Naive B cell (primary cell): ENCODE measurements around the gene VPS16. TPM values are rescaled to one million over a fixed set of nuclear protein-coding genes. Genes with fewer than 3 reads are reported as not detected.
"Not testable (repeated sequence)": the region's sequence is repeated elsewhere in the genome, so short reads cannot be mapped to it uniquely, and the experiment has no call there.

Experiments
- ATAC-seq, 2 donors: fragments of 150-1000 bp; cut with Tn5 transposase; 2 replicates each; pipeline ENCODE4 v1.10.0; 2021; ENCODE audit warnings: low read depth in 2 of 2, mild to moderate bottlenecking in 2 of 2, moderate library complexity in 2 of 2
- DNase-seq: peaks from one replicate; pipeline ENCODE4 v3.0.0; 2022
- H3K27ac Mint-ChIP-seq, 6 donors: one replicate each; pipeline ENCODE4 v1.8.0; 2020 to 2022; ENCODE audit warnings: mild to moderate bottlenecking in 6 of 6, mixed read lengths in 6 of 6, moderate library complexity in 5 of 6, inconsistent platforms in 2 of 6
- H3K27me3 Mint-ChIP-seq, 3 donors: one replicate each; pipeline ENCODE4 v1.8.0; 2021 to 2022; ENCODE audit warnings: mixed read lengths in 3 of 3, mild to moderate bottlenecking in 1 of 3
- H3K36me3 Mint-ChIP-seq, 2 donors: one replicate each; pipeline ENCODE4 v1.8.0; 2020 to 2022; ENCODE audit warnings: mixed read lengths in 2 of 2, inconsistent platforms in 1 of 2, mild to moderate bottlenecking in 1 of 2
- H3K4me1 Mint-ChIP-seq, 3 donors: one replicate each; pipeline ENCODE4 v1.8.0; 2020 to 2022; ENCODE audit warnings: mixed read lengths in 3 of 3, inconsistent platforms in 1 of 3, mild to moderate bottlenecking in 1 of 3, moderate library complexity in 1 of 3
- H3K4me3 Mint-ChIP-seq, 8 donors: one replicate each; pipeline ENCODE4 v1.8.0; 2020 to 2022; ENCODE audit warnings: mild to moderate bottlenecking in 8 of 8, mixed read lengths in 8 of 8, moderate library complexity in 8 of 8, inconsistent platforms in 2 of 8
- H3K9me3 Mint-ChIP-seq, 7 donors: one replicate each; pipeline ENCODE4 v1.8.0; 2020 to 2022; ENCODE audit warnings: mixed read lengths in 7 of 7, mild to moderate bottlenecking in 5 of 7, inconsistent platforms in 2 of 7, moderate library complexity in 1 of 7
- polyA plus RNA-seq, 6 donors: library from polyadenylated mRNA; unstranded; fragments of 300-500 nt; fragmentation: Illumina TruSeq; gene quantifications; one replicate each; pipeline ENCODE4 v1.2.3, GENCODE V29; 2021; ENCODE audit warnings: low read depth in 6 of 6

Gene VPS16
- polyA plus RNA-seq, 6 donors from 2014 or later, result 23.2 to 36.6 (median 29.1) TPM

- not testable (repeated sequence) for ATAC-seq, H3K4me3 Mint-ChIP-seq, H3K9me3 Mint-ChIP-seq, H3K27ac Mint-ChIP-seq, H3K4me1 Mint-ChIP-seq, H3K36me3 Mint-ChIP-seq, DNase-seq
- peaks cover 17 to 32% (median 18%) of the 10 kb centered on the region in 3 donors for H3K27me3 Mint-ChIP-seq
Measured at GRCh38 chr20:2831206-2831605, 9.3 kb upstream of the VPS16 start.

GRCh38 chr20:2833761-2834160 is 6.8 kb upstream of the VPS16 start:
- ATAC-seq (no peak), DNase-seq (no peak)
- Mint-ChIP-seq H3K27ac (peak overlapping the region in 1 of 6 donors; percentile 37), H3K27me3 (peaks cover 6 to 9% (median 8%) of the 10 kb centered on the region in 3 donors), H3K4me1 (peaks cover 14 to 16% (median 16%) of the 10 kb centered on the region in 3 donors), H3K4me3 (no peak overlapping the region), H3K36me3 (peaks cover 4 to 8% of the 10 kb centered on the region in 2 donors), H3K9me3 (no peaks in the 10 kb centered on the region)

- Mint-ChIP-seq H3K4me3 (peak overlapping the region in 2 of 8 donors; percentile 41 to 43), H3K36me3 (peaks cover 4 to 8% of the 10 kb centered on the region in 2 donors), H3K9me3 (no peaks in the 10 kb centered on the region), H3K27me3 (peaks cover 0 to 3% (median 2%) of the 10 kb centered on the region in 3 donors), H3K4me1 (peaks cover 20 to 22% (median 22%) of the 10 kb centered on the region in 3 donors), H3K27ac (peak overlapping the region in 1 of 6 donors; percentile 36)
- no peak for DNase-seq
- no peak for ATAC-seq
Measured at GRCh38 chr20:2834401-2835110, 6.0 kb upstream of the VPS16 start.

- Mint-ChIP-seq H3K36me3 (peaks cover 4 to 8% of the 10 kb centered on the region in 2 donors), H3K4me3 (peak overlapping the region in 1 of 8 donors; percentile 43), H3K27me3 (no peaks in the 10 kb centered on the region), H3K9me3 (no peaks in the 10 kb centered on the region), H3K4me1 (peaks cover 22 to 24% (median 23%) of the 10 kb centered on the region in 3 donors), H3K27ac (peak overlapping the region in 1 of 6 donors; percentile 68)
- DNase-seq (no peak), ATAC-seq (no peak)
Measured at GRCh38 chr20:2835331-2835796, 5.2 kb upstream of the VPS16 start.

GRCh38 chr20:2836035-2836434 is 4.5 kb upstream of the VPS16 start:
- Mint-ChIP-seq H3K4me1 (peaks cover 23 to 24% (median 23%) of the 10 kb centered on the region in 3 donors), H3K4me3 (no peak overlapping the region), H3K36me3 (peaks cover 4 to 8% of the 10 kb centered on the region in 2 donors), H3K27ac (peak overlapping the region in 2 of 6 donors; percentile 8 to 16), H3K9me3 (no peaks in the 10 kb centered on the region), H3K27me3 (no peaks in the 10 kb centered on the region)
- DNase-seq (no peak), ATAC-seq (no peak)

- Mint-ChIP-seq H3K4me3 (peak overlapping the region in 3 of 8 donors; percentile 41 to 72 (median 59)), H3K27ac (peak overlapping the region in 1 of 6 donors; percentile 41), H3K9me3 (no peaks in the 10 kb centered on the region), H3K4me1 (peaks cover 28 to 33% (median 30%) of the 10 kb centered on the region in 3 donors), H3K27me3 (no peaks in the 10 kb centered on the region), H3K36me3 (peaks cover 4 to 8% of the 10 kb centered on the region in 2 donors)
- no peak for ATAC-seq
- no peak for DNase-seq
Measured at GRCh38 chr20:2837221-2837960, 3.2 kb upstream of the VPS16 start.

GRCh38 chr20:2838170-2838797 is 2.3 kb upstream of the VPS16 start:
- Mint-ChIP-seq H3K4me1 (peaks cover 28 to 33% (median 30%) of the 10 kb centered on the region in 3 donors), H3K27ac (peak overlapping the region in 3 of 6 donors; percentile 41 to 88 (median 64)), H3K36me3 (peaks cover 4 to 8% of the 10 kb centered on the region in 2 donors), H3K9me3 (no peaks in the 10 kb centered on the region), H3K27me3 (no peaks in the 10 kb centered on the region), H3K4me3 (peak overlapping the region in 7 of 8 donors; percentile 34 to 86 (median 63))
- ATAC-seq, result no peak
- no peak for DNase-seq

- Mint-ChIP-seq H3K27me3 (no peaks in the 10 kb centered on the region), H3K36me3 (peaks cover 4 to 8% of the 10 kb centered on the region in 2 donors), H3K9me3 (no peaks in the 10 kb centered on the region), H3K4me3 (peak overlapping the region; percentile 66 to 89 (median 84)), H3K4me1 (peaks cover 28 to 36% (median 33%) of the 10 kb centered on the region in 3 donors), H3K27ac (peak overlapping the region; percentile 50 to 96 (median 84))
- DNase-seq (no peak), ATAC-seq (no peak)
Measured at GRCh38 chr20:2838847-2839671, 1.5 kb upstream of the VPS16 start.

GRCh38 chr20:2839732-2840137 is 810 bp upstream of the VPS16 start:
- no peak for DNase-seq
- peak overlapping the region in 4 of 6 donors; percentile 83 to 96 (median 90) for H3K27ac Mint-ChIP-seq
- H3K4me1 Mint-ChIP-seq, result peaks cover 33 to 42% (median 36%) of the 10 kb centered on the region in 3 donors

GRCh38 chr20:2840967-2841531 is 504 bp downstream of the VPS16 start:
- Mint-ChIP-seq H3K36me3 (peaks cover 0 to 8% of the 10 kb centered on the region in 2 donors), H3K4me1 (peaks cover 36 to 48% (median 38%) of the 10 kb centered on the region in 3 donors), H3K9me3 (no peaks in the 10 kb centered on the region), H3K4me3 (peak overlapping the region; percentile 79 to 94 (median 88)), H3K27ac (peak overlapping the region; percentile 82 to 96 (median 88)), H3K27me3 (no peaks in the 10 kb centered on the region)
- DNase-seq (no peak), ATAC-seq (peak; percentile 6 to 14)

More at GRCh38 chr20:2839732-2840137, 810 bp upstream of the VPS16 start:
- H3K27me3 Mint-ChIP-seq, result no peaks in the 10 kb centered on the region
- ATAC-seq, result no peak
- H3K36me3 Mint-ChIP-seq, result peaks cover 4 to 8% of the 10 kb centered on the region in 2 donors
- H3K9me3 Mint-ChIP-seq, result no peaks in the 10 kb centered on the region
- peak overlapping the region; percentile 66 to 89 (median 84) for H3K4me3 Mint-ChIP-seq

GRCh38 chr20:2845607-2846006 is 5.1 kb downstream of the VPS16 start:
- Mint-ChIP-seq H3K9me3 (no peaks in the 10 kb centered on the region), H3K36me3 (no peaks in the 10 kb centered on the region), H3K27me3 (no peaks in the 10 kb centered on the region), H3K27ac (no peak overlapping the region), H3K4me1 (peaks cover 19 to 24% (median 22%) of the 10 kb centered on the region in 3 donors), H3K4me3 (no peak overlapping the region)
- ATAC-seq (no peak), DNase-seq (no peak)

- ATAC-seq, result no peak
- no peaks in the 10 kb centered on the region for H3K27me3 Mint-ChIP-seq
- H3K36me3 Mint-ChIP-seq, result no peaks in the 10 kb centered on the region
- peak overlapping the region in 1 of 6 donors; percentile 7 for H3K27ac Mint-ChIP-seq
- peaks cover 18 to 25% (median 20%) of the 10 kb centered on the region in 3 donors for H3K4me1 Mint-ChIP-seq
- H3K4me3 Mint-ChIP-seq, result no peak overlapping the region
- DNase-seq, result no peak
- no peaks in the 10 kb centered on the region for H3K9me3 Mint-ChIP-seq
Measured at GRCh38 chr20:2846698-2847097, 6.2 kb downstream of the VPS16 start.
